ENCODE data around the gene ZNF202. TPM values are rescaled to one million over a fixed set of nuclear protein-coding genes. Genes with fewer than 3 reads are reported as not detected.

The ZNF202 gene
- total and polyA plus RNA-seq, 2 of the 13 experiments (the other 11 are each of a cell fraction or from before 2014, with no cell fraction given): 7.7 to 7.9 TPM

GRCh38 chr11:123741159-123742030, at the start of gene ZNF202 (continued):
- TF ChIP-seq RNF219 (CRISPR knock-in tag; IDR thresholded peaks at IDR 0.05): no peak
- TF ChIP-seq ZFP90 (CRISPR knock-in tag; IDR thresholded peaks at IDR 0.05; ENCODE audit: borderline replicate concordance): 0 out of 2 replicates have a peak, but pooled peaks have one; percentile 25
- TF ChIP-seq HNRNPL (IDR thresholded peaks at IDR 0.05; ENCODE audit: low read depth, low read length): no peak
- TF ChIP-seq MLX (CRISPR knock-in tag; IDR thresholded peaks at IDR 0.05): peak; percentile 49; the same call in 1 of the 2 replicates
- TF ChIP-seq POGK (CRISPR knock-in tag; conservative IDR thresholded peaks at IDR 0.05): peak; percentile 49; the same call in 1 of the 2 replicates
- TF ChIP-seq ZNF605 (CRISPR knock-in tag; IDR thresholded peaks at IDR 0.05): no peak
- TF ChIP-seq SAP130 (CRISPR knock-in tag; IDR thresholded peaks at IDR 0.05; ENCODE audit: low read depth): peak; percentile 95
- peak; percentile 97 for TF ChIP-seq MXD4 (CRISPR knock-in tag; IDR thresholded peaks at IDR 0.05)
- TF ChIP-seq ZNF850 (CRISPR knock-in tag; conservative IDR thresholded peaks at IDR 0.05): no peak
- no peak for TF ChIP-seq GRHL1 (CRISPR knock-in tag; conservative IDR thresholded peaks at IDR 0.05)
- no peak for TF ChIP-seq ZNF782 (CRISPR knock-in tag; IDR thresholded peaks at IDR 0.05; ENCODE audit: borderline replicate concordance)
- TF ChIP-seq KLF12 (CRISPR knock-in tag; IDR thresholded peaks at IDR 0.05; ENCODE audit: borderline replicate concordance): peak; percentile 78; the same call in 1 of the 2 replicates
- 0 out of 2 replicates have a peak, but pooled peaks have one; percentile 22 for TF ChIP-seq GATA4 (IDR thresholded peaks at IDR 0.05; ENCODE audit: borderline replicate concordance, low read depth)
- TF ChIP-seq PPARG (CRISPR knock-in tag; conservative IDR thresholded peaks at IDR 0.05): no peak
- TF ChIP-seq MNT (IDR thresholded peaks at IDR 0.05): peak; percentile 78
- peak; percentile 62; the same call in 1 of the 2 replicates for TF ChIP-seq SNAI1 (CRISPR knock-in tag; IDR thresholded peaks at IDR 0.05; ENCODE audit: borderline replicate concordance)
- TF ChIP-seq FOXK1 (CRISPR knock-in tag; IDR thresholded peaks at IDR 0.05; ENCODE audit: borderline replicate concordance, low read depth): peak; percentile 85; the same call in 1 of the 2 replicates
- peak; percentile 62 for TF ChIP-seq HNRNPLL (IDR thresholded peaks at IDR 0.05; ENCODE audit: low read depth, low read length, poor library complexity, severe bottlenecking)
- peak; percentile 69; the same call in 1 of the 2 replicates for TF ChIP-seq ZNF136 (CRISPR knock-in tag; IDR thresholded peaks at IDR 0.05; ENCODE audit: low read depth)
